ENCODE measurements around the gene MRO.
"Not testable (repeated sequence)": the region's sequence is repeated elsewhere in the genome, so short reads cannot be mapped to it uniquely, and the experiment has no call there.

MRO gene

GRCh38 chr18:50790948-50791347 is 28.9 kb downstream of the MRO start:
- no peak for DNase-seq

DNA sequence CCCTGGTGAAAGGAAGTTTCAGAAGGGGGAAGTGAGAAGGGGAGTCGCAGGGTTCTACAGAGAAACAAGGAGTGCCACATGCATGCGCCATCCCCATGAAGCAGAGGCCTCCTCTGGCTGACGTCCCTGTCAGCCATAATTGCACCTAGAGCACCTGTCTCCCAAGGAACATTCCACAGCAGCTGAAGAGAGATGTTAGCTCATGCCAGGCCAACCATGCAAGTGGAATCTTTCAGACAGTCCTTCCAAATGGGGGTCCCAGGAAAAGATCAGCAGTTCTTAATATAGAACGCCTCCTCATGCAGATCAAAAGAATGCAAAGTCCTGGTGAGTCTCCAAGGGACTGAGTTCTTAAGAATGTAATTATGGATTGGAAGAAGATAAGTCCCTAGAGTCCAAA is 29.6 kb downstream of the MRO start:
- no peak for DNase-seq

DNA sequence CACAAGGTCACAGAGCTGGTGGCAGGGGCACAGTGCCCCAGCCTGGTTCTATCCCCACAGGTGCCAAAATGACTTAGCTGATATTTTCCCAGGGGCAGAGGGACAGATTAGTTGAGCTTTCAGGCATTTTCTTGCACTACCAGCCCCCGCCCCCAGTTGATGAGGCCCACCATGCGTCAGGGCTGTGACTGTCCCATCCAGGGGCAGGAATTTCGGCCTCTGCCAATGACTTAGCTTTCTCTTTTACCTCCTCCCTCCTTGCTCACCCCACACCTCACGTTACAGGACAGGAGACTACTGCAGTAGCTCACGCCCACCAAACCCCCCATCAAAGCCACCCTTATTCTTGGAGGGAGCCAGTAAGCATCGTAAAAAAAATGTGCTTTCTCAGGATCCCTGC is 31.5 kb downstream of the MRO start:
- DNase-seq = no peak

DNA sequence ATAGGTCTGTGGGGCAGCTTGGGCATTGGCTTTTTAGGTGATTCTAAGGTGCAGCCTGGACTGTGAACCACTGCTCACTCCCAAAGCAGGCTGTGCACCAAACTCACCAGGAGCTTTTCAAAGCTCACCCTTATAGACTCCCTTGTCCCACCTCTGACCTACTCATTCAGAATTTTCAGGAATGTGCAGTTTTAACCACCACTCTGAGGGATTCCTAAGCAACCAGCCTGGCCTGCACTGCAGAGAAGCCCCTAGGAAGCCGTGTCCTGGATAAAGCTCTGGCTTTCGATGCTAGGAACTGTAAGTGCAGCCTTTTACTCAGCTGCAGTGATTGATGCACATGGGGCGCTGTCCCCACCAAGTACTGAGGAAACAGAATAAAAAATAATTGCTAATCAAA is 33.0 kb downstream of the MRO start:
- no peak for DNase-seq

DNA sequence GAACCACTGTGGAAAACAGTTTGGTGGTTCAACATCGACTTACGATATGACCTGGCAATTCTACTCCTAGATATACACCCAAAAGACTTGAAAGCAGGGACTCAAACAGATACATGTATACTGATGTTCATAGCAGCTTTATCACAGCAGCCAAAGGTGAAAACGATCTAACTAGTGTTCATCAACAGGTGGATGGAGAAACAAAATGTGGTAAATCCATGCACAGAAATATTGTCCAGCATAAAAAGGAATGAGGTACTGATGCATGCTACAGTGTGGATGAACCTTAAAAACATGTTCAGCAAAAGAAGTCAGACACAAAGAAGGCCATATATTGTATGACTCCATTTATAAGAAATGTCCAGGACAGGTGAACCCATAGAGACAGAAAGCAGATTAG is 36.3 kb downstream of the MRO start:
- no peak for DNase-seq

DNA sequence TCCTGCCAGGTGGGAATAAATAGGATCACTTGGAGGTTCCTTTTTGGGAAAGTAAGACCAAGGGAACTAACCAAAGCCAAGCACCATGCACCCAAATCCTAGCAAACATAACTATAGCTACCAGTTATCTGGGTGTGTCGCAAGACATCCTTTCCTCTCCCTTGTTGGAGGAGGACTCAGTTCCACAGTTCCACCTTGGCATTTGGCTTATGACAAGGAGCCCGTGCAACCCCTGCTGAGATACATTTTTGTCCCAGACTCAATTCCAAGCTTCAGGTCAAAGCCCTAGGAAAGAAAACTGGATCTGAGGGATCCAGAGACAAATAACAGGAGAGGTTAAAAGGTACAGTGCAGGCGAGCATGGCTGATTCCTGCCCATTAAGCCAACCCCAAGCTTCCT is 40.8 kb downstream of the MRO start:
- DNase-seq = not testable (repeated sequence)

DNA sequence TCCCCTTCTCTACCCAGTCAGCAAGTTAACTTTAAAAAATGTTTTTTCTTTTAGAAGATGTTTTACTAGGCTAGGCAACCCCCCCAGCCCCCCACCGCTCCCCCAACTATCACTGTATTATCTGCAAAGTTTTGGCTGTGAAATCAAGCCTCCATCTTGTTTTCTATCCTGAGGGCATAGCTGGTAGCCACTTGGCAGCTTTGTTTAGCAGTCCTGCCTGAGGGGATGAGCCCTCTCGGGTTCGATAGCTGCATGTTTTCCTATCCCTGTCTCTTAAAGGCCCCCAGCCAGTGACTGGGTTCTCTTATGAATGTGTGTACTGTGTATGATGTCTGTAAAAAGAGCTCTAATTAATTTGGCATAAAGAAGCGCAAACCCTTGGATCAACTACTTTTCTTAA is 43.4 kb downstream of the MRO start:
- DNase-seq = no peak

GRCh38 chr18:50775726-50776125 is 44.1 kb downstream of the MRO start:
- DNase-seq = no peak

- no peak for DNase-seq
These were observed 44.6 kb downstream of the MRO start for GRCh38 chr18:50775207-50775606.

DNA sequence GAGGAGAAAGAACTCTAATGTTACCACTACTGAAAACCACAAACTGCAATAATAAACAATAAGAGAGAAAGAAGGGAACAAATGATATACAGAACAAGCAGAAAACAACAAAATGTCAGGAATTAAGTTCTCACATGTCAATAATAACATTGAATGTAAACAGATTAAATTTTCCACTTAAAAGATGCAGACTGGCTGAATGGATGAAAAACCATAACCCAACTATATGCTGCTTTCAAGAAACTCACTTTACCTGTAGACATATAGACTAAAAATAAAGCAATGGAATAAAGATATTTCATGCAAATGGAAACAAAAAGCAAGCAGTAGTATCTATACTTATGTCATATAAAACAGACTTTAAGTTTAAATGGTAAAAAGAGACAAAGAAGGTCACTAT is 50.4 kb downstream of the MRO start:
- DNase-seq = no peak

GRCh38 chr18:50757358-50757757 is 62.5 kb downstream of the MRO start:
- DNase-seq = no peak

DNA sequence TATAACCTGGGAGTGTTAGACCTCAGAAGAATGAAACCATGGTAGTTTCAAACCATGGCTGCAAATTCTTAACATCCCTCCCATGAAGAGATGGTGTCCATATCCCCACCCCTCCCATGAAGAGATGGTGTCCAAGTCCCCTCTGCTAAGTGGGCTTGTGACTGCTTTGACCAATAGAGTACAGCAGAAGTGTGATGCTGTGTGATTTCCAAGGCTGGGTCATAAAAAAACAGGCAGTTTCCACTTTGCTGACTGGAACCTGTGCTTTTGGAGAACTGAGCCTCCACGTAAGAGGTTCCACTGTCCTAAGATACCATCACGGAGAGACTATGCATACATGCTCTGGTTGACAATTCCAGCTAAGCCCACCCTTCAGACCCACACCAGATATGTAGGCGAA is 65.5 kb downstream of the MRO start:
- DNase-seq = no peak

DNA sequence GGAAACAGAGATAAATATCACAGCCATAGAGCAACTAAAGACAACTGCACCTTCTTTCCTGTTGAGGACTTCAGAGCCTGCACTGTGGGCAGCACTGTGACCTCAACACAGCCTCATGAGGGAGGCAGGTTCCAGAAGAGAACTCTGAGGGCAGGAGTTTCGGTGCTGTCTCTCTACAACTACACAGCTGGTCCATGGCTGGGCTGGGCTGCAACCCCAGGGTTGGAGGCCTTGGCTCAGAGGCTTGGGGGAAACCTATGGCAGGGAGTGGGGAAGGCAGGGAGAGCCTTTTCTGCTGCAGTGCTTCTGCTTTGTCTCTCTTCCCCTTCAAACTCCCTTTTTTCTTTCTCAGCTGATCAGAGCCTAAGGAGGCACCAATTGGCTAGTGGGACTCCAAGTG is 66.5 kb downstream of the MRO start:
- no peak for DNase-seq

- DNase-seq = no peak
These were observed 67.9 kb downstream of the MRO start for GRCh38 chr18:50751947-50752346.

DNA sequence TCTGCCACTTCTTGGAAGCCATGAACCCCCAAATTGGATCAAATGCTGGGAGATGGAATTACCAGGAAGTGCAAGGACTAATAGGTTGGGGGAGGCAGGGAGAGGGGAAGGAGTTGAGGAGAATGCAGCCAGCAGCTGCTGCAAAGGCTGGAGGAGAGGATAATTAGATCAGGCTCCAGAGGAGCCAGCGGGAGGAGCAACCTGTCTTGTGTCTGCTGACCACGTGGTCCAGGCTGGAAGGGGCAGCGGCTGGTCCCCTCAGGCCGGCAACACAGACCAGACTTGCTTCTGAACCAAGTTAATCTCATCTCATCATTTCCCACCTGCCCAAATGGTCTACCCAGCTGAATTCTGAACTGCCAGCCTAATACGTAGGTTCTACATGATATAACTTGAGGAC is 68.3 kb downstream of the MRO start:
- DNase-seq = no peak

- DNase-seq = no peak
These were observed 69.3 kb downstream of the MRO start for GRCh38 chr18:50750546-50750945.

DNA sequence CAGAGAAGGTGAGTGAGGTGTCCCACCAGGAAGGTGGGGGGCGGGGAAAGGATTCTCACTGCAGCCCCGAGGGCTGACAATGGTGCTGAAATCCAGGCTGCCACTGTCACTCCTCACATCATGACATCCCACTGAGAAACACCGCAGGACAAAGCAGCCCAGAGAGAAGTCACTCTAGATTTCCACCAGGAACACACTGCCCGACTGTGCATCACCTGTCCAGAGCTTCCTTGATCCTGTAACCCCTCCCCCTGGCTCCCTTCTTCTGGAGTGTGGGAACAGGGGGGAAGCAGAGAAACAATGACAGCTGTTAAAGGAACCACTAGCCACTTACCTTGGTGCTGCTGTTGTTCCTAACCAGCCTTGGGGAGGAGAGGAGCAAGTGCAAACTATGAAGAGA is 69.9 kb downstream of the MRO start:
- no peak for DNase-seq

- no peak for DNase-seq
These were observed 70.4 kb downstream of the MRO start for GRCh38 chr18:50749421-50749820.

DNA sequence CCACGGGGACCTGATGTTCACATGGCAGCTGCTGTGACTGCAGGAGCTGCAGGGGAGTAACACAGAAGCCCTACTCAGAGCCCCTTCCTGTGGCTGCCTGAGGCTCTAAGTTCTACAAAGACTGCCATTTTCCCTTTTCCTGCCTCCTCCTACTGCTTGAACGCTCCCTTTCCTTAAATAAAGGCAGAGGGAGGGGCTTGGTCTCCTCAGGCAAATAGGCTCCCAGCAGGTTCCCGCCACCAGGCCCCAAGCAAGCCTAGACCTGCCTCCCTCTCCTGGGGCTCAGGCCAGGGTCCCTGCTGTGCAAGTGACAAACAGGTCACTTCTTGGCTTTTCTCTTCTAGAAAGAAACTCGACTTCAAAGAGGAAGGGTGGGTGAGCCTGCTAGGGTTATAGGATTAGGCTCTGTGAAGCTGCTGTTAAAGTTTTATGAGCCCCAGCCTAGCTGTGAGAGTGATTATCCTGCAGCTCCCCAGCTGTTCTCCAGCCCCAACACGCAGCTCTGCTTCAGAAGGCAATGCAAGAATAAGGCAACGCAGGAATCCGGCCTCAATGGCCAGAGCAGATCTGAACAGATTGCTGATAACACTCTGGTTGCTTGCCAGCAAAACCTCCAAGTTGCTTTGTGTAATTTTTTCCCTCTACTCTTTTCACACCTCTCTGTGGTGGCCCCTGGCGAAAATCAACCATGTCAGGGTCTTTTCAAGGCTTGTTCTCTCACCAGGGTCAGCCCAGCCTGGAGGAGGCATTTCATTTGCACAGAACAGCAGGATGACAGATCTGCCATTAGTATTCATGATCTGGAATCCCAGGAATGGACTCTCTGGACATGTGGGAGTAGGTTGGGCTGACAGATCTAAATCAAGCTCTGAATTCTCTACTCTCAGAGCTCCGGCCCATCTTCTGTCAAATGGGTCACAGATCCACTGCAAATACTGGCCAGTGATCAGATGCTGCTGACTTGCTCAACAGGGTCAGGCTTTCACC is 71.3 kb downstream of the MRO start:
- DNase-seq = no peak

DNA sequence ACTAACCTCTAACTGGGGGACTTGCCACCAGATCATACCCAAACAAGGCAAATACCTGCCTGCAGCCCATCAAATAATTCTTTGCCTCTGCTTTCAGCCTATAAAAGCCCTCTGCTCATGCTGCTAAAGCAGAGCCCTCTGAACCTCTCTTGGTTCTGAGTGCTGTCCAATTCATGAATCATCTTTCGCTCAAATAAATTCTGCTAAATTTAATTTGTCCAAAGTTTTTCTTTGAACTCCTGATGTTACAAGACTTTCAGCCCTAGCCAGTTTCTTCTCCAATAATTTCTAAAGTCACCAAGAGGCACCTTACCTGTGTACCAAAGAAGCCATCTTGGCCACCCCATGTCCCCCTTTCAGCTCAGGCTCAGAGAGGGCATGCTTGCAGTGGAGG is 72.0 kb downstream of the MRO start:
- no peak for DNase-seq

GRCh38 chr18:50745945-50746344 is 73.9 kb downstream of the MRO start:
- DNase-seq = no peak

Data from CD4-positive, alpha-beta T cell treated with Interferon alpha-2 for 1 hour (primary cell).